ELF-1 (cell line): ENCODE data around the gene FOXL1.

ENCODE experiments used
- DNase-seq: peaks from one replicate; pipeline ENCODE4 v3.0.0-alpha.2; 2016; ENCODE audit warnings: low read depth, low spot score

The FOXL1 gene

GRCh38 chr16:86604436-86605193, 26.3 kb downstream of the FOXL1 start:
- DNase-seq = no peak

GRCh38 chr16:86605950-86606349, 27.6 kb downstream of the FOXL1 start:
- no peak for DNase-seq

- DNase-seq = no peak
Measured at GRCh38 chr16:86608301-86608747, 30.0 kb downstream of the FOXL1 start.

- no peak for DNase-seq
Measured at GRCh38 chr16:86609115-86609514, 30.8 kb downstream of the FOXL1 start.

- DNase-seq = no peak
Measured at GRCh38 chr16:86609661-86610060, 31.3 kb downstream of the FOXL1 start.

GRCh38 chr16:86610779-86611524, 32.6 kb downstream of the FOXL1 start:
- no peak for DNase-seq

- no peak for DNase-seq
Measured at GRCh38 chr16:86611525-86611855, 33.1 kb downstream of the FOXL1 start.

- no peak for DNase-seq
Measured at GRCh38 chr16:86611941-86612340, 33.6 kb downstream of the FOXL1 start.

- no peak for DNase-seq
Measured at GRCh38 chr16:86614699-86615098, 36.4 kb downstream of the FOXL1 start.

- DNase-seq = no peak
Measured at GRCh38 chr16:86616906-86617305, 38.6 kb downstream of the FOXL1 start.

GRCh38 chr16:86618431-86619238, 40.3 kb downstream of the FOXL1 start:
- no peak for DNase-seq

GRCh38 chr16:86619239-86619794, 41.0 kb downstream of the FOXL1 start:
- DNase-seq = peak; percentile 42

GRCh38 chr16:86620184-86620583, 41.8 kb downstream of the FOXL1 start:
- no peak for DNase-seq

- DNase-seq = no peak
Measured at GRCh38 chr16:86621966-86622365, 43.6 kb downstream of the FOXL1 start.

- DNase-seq = no peak
Measured at GRCh38 chr16:86622700-86623615, 44.6 kb downstream of the FOXL1 start.

- no peak for DNase-seq
Measured at GRCh38 chr16:86625029-86625428, 46.7 kb downstream of the FOXL1 start.

- DNase-seq = no peak
Measured at GRCh38 chr16:86625821-86626220, 47.5 kb downstream of the FOXL1 start.

GRCh38 chr16:86626284-86626683, 47.9 kb downstream of the FOXL1 start:
- no peak for DNase-seq

GRCh38 chr16:86626966-86627365, 48.6 kb downstream of the FOXL1 start:
- no peak for DNase-seq

GRCh38 chr16:86628614-86629013, 50.3 kb downstream of the FOXL1 start:
- no peak for DNase-seq

- no peak for DNase-seq
Measured at GRCh38 chr16:86630471-86630870, 52.1 kb downstream of the FOXL1 start.
